ENCODE results near the gene EPHB6.

EPHB6 gene

DNA sequence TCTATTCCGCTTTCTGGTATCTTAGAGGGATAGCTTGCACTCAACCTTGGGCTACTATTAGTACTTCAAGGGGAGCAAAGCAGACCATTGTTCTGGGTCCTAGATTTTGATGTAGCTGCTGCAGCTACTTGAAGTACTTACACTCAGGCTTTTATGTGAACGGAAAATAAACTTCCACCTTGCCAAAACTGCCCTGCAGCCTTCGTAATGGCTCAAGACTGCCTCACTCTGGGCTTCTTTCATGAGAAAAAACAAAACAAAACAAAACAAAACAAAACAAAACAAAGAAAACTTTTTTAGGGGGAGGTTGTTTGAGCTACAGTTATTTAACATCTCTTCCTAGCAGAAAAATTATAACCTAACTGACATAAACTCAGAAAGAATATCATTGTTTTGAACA lies 19.4 kb upstream of the EPHB6 start:
- no peak for DNase-seq (ENCODE audit: low spot score)

DNA sequence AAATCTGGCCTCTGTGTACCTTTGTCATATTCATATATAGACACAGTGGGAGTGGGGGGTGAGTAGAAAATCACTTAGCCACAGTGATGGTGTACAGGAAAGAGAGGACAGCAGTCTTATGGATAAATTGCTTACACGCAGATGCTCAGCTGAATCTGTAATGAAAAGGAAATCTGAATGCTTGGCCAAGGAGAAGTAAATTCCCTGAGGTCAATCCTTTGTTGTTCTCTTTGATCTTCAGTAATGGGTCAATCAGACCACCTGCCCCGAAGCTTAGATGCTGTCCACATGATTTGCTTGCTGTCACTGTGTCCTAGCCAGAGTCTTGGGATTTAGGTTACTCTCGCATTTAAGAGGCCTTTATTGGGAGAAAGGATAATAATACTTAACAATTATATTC lies 18.4 kb upstream of the EPHB6 start:
- DNase-seq (ENCODE audit: low spot score), result no peak

DNA sequence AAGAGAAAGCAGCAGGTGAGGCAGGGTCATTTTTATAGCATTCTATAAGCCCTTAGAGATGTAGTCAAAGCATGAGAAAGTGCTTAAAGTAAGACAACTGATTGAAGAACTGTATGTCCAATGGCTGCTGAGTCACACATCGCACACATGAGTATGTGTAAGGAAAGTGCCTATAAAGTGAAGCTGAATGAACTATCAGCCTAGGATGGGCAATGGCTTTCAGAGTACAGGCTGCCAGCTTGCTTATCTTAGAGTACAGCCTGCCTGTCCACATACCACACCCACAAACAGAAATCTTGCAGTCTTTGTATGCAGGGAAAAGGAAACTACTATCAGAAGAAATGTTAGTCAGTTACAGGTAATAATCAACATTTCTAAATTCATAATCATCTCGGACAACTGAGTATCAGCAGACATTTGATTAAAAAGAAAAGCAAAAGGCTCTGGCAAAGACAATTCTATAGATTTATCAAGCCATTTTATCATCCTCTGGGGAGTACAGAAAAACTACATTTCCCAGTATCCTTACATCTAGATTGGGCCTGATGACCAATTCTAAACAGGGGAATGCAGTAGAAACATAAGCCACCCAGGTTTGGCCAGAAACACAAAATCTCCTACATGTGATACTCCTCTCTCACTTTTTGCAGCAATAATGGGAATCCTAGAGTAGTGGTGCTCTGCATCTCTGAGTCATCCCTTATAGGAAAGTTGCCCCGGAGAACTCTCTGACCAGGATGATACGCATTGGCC lies 16.2 kb upstream of the EPHB6 start:
- no peak for DNase-seq (ENCODE audit: low spot score)

DNA sequence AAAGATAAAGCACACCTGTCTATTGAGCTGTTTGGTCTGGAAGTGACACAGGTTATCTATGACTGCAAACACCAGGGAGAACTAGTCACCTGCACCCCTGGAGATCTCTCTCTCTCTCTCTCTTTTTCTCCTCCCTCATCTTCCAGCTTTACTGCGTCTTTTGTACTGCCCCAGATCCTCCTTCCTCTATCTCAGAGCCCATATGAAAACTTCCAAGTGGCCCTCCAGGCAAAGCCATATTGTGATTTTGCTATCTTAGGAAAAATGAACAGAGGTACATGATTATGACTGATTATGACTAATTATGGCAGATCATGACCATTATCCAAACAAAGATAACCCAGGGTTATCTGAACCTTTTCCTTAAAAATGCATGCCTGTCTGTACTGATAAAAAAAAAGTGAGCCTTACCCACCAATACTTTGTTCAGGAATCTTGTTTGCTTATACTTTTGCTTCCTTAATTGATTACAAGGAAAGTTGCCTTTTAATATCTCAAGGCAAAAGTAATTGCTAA lies 12.6 kb upstream of the EPHB6 start:
- DNase-seq (ENCODE audit: low spot score), result no peak

DNA sequence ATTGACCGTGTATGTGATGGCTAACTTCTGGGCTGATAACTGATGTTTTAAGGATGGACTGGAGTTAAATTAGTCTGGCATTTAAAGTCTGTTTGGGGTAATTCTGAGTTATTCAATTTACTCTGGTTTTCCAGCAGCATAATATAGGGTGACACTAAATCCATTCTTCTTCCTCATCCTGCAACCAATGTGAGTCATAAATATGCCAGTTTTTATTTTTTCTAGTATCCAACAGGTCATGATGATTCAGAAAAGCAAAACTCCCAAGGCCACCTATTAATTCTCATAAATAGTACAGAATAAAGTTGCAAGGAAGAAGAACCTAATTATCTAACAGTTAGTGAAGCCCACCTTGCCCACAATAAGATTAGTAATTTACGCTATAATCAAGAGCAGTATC lies 7.5 kb upstream of the EPHB6 start:
- no peak for DNase-seq (ENCODE audit: low spot score)

DNA sequence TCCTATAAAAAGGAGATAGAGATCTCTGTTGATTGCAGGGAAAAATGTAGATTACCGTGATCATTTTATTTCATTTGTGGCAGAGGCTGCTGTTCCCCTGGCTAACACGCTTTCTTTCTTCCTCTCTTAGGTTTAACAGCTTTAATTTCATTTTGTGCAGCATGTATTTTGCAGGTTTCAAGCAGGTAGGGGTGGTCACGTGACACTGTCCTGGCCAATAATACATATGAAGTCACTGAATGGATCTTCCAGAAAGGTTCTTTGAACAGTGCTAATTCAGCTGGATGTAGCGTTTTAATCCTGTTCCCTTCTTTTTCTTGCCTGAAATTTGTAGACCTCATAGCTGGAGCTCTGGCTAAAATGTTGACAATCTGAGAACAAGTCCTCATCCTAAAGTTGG lies 3.6 kb upstream of the EPHB6 start:
- no peak for DNase-seq (ENCODE audit: low spot score)

DNA sequence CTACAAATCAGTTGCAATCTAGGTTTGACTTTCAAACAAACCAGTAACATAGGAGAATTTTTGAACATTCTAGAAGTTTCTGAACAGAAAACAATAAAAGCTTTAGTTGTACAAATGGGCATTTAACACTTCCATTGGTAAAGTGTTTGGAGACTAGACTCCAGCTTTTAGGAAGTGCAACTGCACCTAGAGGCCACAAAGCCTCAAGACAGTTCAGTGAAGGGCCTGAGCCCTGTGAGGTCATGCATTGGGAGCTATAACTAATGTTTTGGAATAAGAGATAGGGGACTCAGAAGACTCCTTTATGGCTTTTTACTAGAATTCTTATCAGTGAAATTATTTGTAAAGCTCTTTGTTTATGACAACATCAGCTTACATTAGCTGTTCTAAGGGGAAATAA lies 3.0 kb upstream of the EPHB6 start:
- DNase-seq (ENCODE audit: low spot score), result no peak

DNA sequence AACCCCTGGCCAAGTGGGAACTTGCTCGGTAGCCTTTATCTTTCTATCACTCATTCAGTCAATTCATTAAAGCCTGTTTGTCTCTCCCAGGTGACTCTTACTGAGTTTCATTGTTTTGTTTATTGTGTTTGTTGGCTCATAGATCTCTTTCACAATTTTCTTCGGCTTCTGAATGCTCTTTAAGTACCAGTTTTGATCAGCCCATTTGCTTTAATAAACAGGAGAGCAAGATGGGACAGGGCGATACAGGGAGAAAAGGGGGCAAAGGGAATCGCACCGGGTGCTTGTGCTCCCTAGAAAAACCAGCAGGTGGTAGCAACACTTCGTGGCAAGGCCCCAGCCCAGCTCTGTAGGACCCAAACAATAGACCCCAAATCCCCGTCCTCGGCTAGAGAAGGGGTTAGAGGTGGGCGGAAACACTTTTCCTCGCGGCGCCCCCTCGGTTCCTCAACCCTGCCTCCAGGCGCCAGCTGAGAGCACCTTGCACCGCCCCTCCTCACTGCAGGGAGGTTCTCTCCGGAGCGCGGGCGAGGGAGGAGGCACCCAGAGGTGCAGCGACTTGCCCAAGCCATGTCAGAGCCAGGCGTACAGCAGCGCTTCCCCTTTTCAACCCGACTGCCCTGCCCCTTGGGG lies 1.0 kb upstream of the EPHB6 start:
- DNase-seq (ENCODE audit: low spot score), result peak; percentile 61

DNA sequence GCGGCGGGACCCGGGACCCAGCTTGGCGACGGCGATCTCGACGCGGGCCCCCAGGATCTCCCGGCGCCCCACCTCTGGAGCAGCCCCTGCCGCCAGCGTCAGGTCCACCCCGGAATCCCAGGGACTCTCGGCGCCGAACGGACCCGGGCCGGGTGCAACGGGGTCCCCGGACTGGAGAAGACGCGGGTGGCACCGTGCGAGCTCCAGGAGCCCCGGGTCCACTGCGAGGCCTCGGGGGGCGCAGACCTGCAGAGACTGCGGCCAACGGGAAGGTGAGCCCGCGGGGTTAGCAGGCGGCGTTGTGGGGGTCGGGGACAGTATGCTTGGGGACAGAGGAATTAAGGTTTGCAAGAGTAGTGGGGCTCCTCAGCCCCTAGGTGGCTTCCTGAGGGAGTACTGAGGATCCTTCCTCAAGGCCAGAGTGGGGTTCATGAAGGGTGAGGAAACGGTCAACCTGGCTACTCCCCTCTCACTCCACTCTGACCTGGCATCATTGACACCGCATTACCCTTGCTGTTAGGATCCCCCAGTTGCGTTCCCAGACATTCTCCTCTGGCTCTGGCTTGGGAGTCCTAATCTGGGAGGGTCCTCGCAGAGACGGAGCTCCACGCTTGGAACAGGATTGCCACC lies 353 bp downstream of the EPHB6 start:
- no peak for DNase-seq (ENCODE audit: low spot score)

DNA sequence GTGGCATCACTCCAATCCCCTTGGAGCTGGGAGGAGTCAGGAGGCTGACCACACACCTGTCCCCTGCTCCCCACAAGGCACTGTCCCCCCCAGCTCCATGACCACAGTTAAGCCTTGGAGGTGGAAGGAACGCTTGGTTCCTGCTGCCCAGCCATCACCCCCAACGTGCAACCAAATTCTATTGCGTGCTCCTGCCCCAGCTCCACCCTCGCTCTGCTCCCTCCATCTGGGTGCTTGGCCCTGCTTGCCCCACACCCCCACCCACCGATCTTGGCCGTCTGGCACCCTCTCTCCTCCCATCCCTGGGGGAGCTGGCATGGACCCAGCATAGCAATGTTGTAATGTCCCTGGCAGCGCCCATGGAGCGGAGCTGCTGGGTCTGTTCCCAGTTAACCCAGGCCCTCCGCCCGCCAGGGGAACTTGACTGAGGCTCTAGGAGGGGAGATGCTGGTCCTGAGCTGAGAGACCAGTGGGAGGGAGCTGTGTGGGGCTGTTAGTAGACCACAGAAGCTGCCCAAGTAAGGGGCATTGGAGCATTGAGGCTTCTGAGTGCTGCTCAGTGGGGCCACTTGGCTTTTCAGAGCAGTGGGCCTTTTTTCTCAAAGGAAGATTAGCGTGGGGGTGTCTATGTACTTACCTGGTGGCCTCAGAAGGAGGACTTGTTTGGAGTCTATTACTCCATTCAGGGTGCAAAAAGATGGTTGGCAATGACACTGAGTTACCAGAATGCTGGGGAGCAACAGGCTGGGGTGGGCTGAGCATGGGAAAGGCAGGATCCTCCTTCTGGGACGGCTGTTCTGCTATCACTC lies 1.1 kb downstream of the EPHB6 start:
- DNase-seq (ENCODE audit: low spot score), result no peak

DNA sequence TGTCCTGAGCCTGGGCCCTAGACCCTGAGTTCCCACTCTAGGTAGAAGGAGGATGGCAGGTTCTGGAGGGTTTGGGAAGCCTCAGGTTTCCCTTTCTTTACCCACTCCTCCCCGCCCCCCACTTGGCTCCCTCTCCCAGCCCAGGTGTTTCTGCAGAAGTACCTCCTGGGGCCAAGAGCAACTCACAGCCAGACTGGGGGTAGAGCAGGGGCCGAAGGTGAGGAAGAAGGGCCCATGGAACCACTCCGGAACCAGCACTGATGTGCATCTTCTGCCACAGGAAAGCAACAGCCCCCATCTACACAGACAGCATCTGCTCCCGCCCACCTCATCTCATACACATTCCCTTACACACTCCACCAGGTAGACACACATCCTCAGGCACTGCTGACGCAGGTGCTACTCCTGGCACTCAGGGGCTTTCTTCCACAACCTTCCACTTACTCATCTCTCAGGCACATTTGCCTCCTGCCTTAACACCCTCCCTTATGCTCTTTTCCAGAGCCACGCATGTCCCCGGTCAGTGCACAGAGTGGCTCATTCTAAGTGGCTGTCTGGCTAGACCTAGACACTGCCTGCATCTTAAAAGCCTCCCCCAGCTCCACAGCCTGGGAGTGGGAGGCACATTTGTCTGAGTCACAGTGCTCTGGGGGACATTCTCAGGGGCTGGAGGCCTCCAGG lies 1.8 kb downstream of the EPHB6 start:
- DNase-seq (ENCODE audit: low spot score), result no peak

DNA sequence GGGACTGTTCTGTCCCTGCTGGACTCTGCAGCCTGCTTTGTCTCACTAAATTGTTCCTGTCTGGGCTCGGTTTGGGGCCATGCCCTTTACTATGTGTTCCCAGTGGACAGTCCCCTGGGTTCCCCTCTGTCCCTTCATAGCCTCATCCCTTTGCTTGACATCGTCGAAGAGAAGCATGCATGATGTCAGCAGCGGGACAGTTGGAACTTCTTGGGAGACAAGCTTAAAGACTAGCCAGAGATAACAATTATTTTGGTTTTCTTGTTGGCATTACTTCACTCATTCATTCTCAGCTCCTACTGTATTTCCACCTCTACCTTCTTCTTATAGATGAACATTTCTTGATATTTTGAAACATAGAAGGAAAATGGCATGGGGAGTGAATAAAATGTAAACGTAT lies 2.7 kb downstream of the EPHB6 start:
- no peak for DNase-seq (ENCODE audit: low spot score)

DNA sequence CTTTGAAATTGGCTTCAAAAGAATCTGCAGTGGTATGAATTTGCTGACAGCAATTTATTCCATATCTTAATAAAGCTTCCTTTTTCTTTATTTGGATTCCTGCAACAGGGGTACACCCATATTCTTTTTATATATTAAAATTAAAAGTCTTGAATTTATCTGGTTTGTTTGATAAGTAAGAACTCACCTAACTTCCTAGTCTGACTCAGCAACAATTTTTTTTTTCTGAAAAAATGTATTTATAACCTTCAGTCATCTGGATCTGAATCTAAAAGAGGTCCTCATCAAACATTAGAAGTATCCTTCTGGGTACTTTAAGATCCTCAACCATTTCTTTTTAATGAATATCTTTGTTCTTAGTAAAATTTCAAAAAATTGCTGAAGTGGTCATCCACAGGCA lies 4.5 kb downstream of the EPHB6 start:
- DNase-seq (ENCODE audit: low spot score), result no peak

DNA sequence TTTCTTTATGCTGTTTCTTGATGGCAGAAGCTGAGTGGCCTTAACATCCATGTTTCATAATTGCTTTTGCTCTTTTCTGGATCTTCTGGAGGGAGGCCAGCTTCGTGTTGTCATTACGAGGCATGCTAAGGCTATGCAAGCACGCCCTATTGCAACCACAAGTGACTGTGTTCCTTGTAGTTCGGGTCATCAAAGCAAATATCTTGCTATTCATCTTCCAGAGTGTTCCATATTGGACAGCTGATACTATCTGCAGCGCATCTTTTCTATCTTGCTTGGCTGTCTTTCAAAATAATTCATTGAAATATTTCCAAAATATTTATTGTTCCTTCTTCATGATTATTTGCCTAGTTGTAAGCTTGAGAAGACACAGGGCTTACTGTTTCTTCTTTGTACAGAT lies 5.0 kb downstream of the EPHB6 start:
- DNase-seq (ENCODE audit: low spot score), result no peak

DNA sequence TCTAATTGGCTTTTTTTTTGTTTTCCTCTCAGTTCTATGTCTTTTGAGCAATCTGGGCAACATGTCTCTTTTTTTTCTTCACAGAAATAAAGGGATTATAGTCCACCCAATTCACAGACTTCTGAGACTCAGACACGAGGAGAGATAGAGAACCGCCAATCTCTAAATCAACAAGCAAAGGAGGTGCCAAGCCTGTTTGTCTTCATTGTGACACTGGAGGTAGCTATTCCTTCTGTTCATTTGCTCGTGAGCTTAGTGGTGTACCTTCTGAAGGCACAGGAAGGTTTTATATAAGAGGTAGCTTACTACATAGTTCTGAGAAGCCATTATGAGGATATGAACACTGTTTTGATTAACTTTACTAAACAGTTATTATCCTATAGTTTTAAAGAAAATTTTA lies 6.1 kb downstream of the EPHB6 start:
- no peak for DNase-seq (ENCODE audit: low spot score)

DNA sequence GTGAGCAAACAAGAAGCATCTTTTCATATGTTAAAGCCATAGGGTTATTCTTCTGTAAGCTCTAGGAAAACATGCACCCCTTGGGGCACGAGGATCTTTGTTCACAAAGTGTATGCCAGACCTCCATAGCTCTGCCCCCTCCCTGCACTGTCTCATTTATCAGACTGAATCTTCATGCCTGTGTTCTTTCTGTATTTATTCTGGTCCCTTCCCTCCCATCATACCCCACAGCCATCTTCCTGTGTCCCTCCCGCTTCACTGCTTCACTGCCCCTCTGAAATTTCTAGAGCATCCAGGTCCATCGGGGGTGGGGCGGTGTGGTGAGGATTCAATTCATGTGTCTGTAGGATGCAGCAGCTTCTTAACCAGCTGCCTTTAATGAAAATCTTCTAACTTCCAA lies 7.5 kb downstream of the EPHB6 start:
- DNase-seq (ENCODE audit: low spot score), result no peak

DNA sequence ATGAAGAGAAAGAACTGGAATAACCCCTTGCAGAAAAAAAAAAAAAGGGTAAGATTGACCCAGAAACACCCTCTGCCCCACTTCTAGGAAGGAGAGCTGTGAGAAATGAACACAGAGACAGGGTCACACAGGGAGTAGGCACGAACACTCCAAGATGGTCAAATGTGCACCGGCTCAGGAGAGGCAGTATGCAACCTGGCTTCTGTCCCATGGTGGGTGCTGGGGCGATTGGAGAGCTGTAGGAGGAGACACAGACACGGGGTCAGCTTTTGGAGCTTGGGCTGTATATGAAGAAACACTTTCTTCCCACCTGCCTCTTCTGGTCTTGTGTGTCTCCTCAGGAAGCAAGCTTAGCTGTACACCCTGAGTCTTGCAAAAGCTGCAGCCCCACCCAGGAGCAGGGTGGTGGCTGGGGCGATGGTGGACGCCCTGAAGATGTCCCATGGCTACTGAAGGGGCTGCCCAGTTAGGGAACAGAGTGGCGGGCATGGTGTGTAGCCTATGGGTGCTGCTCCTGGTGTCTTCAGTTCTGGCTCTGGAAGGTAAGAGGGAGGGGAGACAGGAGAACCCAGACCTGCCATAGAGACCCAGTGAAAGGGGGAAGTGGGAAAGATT lies 8.0 kb downstream of the EPHB6 start:
- no peak for DNase-seq (ENCODE audit: low spot score)

DNA sequence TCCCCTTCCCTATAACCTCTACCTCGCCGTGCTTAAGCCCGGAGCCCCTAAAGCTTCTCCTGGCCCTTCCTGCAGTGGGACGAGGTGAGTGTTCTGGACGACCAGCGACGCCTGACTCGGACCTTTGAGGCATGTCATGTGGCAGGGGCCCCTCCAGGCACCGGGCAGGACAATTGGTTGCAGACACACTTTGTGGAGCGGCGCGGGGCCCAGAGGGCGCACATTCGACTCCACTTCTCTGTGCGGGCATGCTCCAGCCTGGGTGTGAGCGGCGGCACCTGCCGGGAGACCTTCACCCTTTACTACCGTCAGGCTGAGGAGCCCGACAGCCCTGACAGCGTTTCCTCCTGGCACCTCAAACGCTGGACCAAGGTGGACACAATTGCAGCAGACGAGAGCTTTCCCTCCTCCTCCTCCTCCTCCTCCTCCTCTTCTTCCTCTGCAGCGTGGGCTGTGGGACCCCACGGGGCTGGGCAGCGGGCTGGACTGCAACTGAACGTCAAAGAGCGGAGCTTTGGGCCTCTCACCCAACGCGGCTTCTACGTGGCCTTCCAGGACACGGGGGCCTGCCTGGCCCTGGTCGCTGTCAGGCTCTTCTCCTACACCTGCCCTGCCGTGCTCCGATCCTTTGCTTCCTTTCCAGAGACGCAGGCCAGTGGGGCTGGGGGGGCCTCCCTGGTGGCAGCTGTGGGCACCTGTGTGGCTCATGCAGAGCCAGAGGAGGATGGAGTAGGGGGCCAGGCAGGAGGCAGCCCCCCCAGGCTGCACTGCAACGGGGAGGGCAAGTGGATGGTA lies 9.2 kb downstream of the EPHB6 start:
- DNase-seq (ENCODE audit: low spot score), result no peak

DNA sequence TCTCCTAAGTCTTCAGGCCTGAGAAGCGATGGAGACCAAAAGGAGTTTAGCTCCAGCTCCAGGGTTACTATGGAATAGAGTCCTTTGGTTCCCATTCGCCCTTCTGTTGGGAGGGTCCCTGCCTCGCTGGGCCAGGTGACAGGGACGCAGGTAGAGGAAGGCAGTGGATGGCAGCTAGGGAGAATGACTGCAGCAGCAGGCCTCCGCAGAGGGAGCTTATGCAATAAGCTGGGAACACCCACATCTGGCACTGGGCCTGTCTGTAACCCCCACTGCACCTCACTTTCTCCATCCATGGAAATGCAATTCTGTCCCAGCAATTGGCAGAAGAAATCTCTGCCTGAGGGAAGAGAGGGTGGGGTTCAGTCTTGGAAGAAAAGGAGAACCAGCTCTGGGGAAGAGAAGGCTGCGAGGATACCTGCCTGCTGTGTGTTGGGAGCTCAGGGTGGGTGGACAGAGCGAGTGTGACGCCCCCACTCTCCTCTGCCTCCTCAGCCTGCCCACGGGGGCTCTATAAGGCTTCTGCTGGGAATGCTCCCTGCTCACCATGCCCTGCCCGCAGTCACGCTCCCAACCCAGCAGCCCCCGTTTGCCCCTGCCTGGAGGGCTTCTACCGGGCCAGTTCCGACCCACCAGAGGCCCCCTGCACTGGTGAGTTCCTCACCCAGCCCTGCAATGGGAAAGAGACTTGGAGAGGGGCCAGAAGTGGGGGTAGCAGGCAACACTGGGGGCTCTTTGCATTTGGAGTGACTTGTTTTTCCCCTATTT lies 10.3 kb downstream of the EPHB6 start:
- no peak for DNase-seq (ENCODE audit: low spot score)

DNA sequence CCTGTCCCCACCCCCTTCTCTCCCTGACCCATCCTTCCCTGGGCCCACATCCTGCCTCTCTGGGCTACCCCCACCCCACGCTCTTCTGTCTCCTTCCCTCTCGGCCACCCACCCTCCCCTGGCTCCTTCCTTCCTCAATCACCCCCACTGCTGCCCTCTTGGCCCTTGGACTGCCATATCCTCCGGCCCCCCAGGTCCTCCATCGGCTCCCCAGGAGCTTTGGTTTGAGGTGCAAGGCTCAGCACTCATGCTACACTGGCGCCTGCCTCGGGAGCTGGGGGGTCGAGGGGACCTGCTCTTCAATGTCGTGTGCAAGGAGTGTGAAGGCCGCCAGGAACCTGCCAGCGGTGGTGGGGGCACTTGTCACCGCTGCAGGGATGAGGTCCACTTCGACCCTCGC lies 10.9 kb downstream of the EPHB6 start:
- DNase-seq (ENCODE audit: low spot score), result no peak

All from activated CD4-positive, alpha-beta T cell treated with anti-CD3 and anti-CD28 coated beads, Interleukin-2, Interleukin-4, amounts not matched to agents 100 ng/mL and 50 ng/mL, durations not matched to agents 16 hours and 8 hours (primary cell).